ENCODE results near the gene ATP5PO.
A peak's percentile ranks its signal among the peaks of the same experiment; 100 is the strongest.

Gene ATP5PO

GRCh38 chr21:33916200-33916567, 580 bp upstream of the ATP5PO start:
- peak overlapping the region; percentile 96 for H3K4me3 ChIP-seq (ENCODE audit: low read length)
- no peak for TF ChIP-seq EZH2phosphoT487 (IDR thresholded peaks at IDR 0.05; ENCODE audit: borderline replicate concordance, low read length)
- no peak overlapping the region for H3K27ac ChIP-seq (ENCODE audit: low read depth, low read length)

GRCh38 chr21:33914188-33914587, 1.4 kb downstream of the ATP5PO start:
- Histone ChIP-seq H3K36me3 (ENCODE audit: control insufficient read depth, low read length) (peaks cover 59% of the 10 kb centered on the region), H3K9me2 (replicated peaks; ENCODE audit: control insufficient read depth, low read length) (no peaks in the 10 kb centered on the region), H4K20me1 (ENCODE audit: control insufficient read depth, insufficient read depth, low read depth, low read length) (no peaks in the 10 kb centered on the region), H3F3A (ENCODE audit: control insufficient read depth, insufficient read depth) (no peaks in the 10 kb centered on the region), H3K4me2 (ENCODE audit: low read length) (peak overlapping the region; percentile 54), H3K27me3 (ENCODE audit: control insufficient read depth, low read length) (no peaks in the 10 kb centered on the region), H3K4me1 (ENCODE audit: control insufficient read depth, low read length) (peaks cover 15% of the 10 kb centered on the region), H3K27ac (ENCODE audit: low read depth, low read length) (no peak overlapping the region), H3K4me3 (ENCODE audit: low read length) (peak overlapping the region; percentile 96), H3K9me3 (ENCODE audit: control insufficient read depth, insufficient read depth, low read length) (no peaks in the 10 kb centered on the region), H3K79me2 (ENCODE audit: control insufficient read depth, low read length) (peaks cover 43% of the 10 kb centered on the region)
- TF ChIP-seq EZH2phosphoT487 (IDR thresholded peaks at IDR 0.05; ENCODE audit: borderline replicate concordance, low read length) (no peak), CTCF (IDR thresholded peaks at IDR 0.05; ENCODE audit: low read depth, low read length, poor library complexity, severe bottlenecking) (no peak)

More at GRCh38 chr21:33916200-33916567, 580 bp upstream of the ATP5PO start:
- H3K4me2 ChIP-seq (ENCODE audit: low read length), result peak overlapping the region; percentile 54
- no peaks in the 10 kb centered on the region for H3F3A ChIP-seq (ENCODE audit: control insufficient read depth, insufficient read depth)
- H3K9me3 ChIP-seq (ENCODE audit: control insufficient read depth, insufficient read depth, low read length), result no peaks in the 10 kb centered on the region
- peaks cover 34% of the 10 kb centered on the region for H3K79me2 ChIP-seq (ENCODE audit: control insufficient read depth, low read length)
- peaks cover 15% of the 10 kb centered on the region for H3K4me1 ChIP-seq (ENCODE audit: control insufficient read depth, low read length)
- no peaks in the 10 kb centered on the region for H3K9me2 ChIP-seq (replicated peaks; ENCODE audit: control insufficient read depth, low read length)
- H4K20me1 ChIP-seq (ENCODE audit: control insufficient read depth, insufficient read depth, low read depth, low read length), result no peaks in the 10 kb centered on the region
- H3K27me3 ChIP-seq (ENCODE audit: control insufficient read depth, low read length), result no peaks in the 10 kb centered on the region
- H3K36me3 ChIP-seq (ENCODE audit: control insufficient read depth, low read length), result peaks cover 39% of the 10 kb centered on the region

- Histone ChIP-seq H3K4me3 (ENCODE audit: low read length) (no peak overlapping the region), H3F3A (ENCODE audit: control insufficient read depth, insufficient read depth) (no peaks in the 10 kb centered on the region), H3K27me3 (ENCODE audit: control insufficient read depth, low read length) (no peaks in the 10 kb centered on the region), H3K4me2 (ENCODE audit: low read length) (no peak overlapping the region), H3K27ac (ENCODE audit: low read depth, low read length) (no peak overlapping the region), H3K9me3 (ENCODE audit: control insufficient read depth, insufficient read depth, low read length) (no peaks in the 10 kb centered on the region), H3K4me1 (ENCODE audit: control insufficient read depth, low read length) (peaks cover 9% of the 10 kb centered on the region), H3K9me2 (replicated peaks; ENCODE audit: control insufficient read depth, low read length) (no peaks in the 10 kb centered on the region), H3K36me3 (ENCODE audit: control insufficient read depth, low read length) (peaks cover 97% of the 10 kb centered on the region), H3K79me2 (ENCODE audit: control insufficient read depth, low read length) (peaks cover 34% of the 10 kb centered on the region), H4K20me1 (ENCODE audit: control insufficient read depth, insufficient read depth, low read depth, low read length) (no peaks in the 10 kb centered on the region)
- TF ChIP-seq CTCF (IDR thresholded peaks at IDR 0.05; ENCODE audit: low read depth, low read length, poor library complexity, severe bottlenecking) (no peak), EZH2phosphoT487 (IDR thresholded peaks at IDR 0.05; ENCODE audit: borderline replicate concordance, low read length) (no peak)
These were observed 5.8 kb downstream of the ATP5PO start for GRCh38 chr21:33909756-33910155.

- TF ChIP-seq EZH2phosphoT487 (IDR thresholded peaks at IDR 0.05; ENCODE audit: borderline replicate concordance, low read length), result no peak
- no peak for TF ChIP-seq CTCF (IDR thresholded peaks at IDR 0.05; ENCODE audit: low read depth, low read length, poor library complexity, severe bottlenecking)
- H3F3A ChIP-seq (ENCODE audit: control insufficient read depth, insufficient read depth), result no peaks in the 10 kb centered on the region
- H3K79me2 ChIP-seq (ENCODE audit: control insufficient read depth, low read length), result peaks cover 24% of the 10 kb centered on the region
- peaks cover 99% of the 10 kb centered on the region for H3K36me3 ChIP-seq (ENCODE audit: control insufficient read depth, low read length)
- H3K9me2 ChIP-seq (replicated peaks; ENCODE audit: control insufficient read depth, low read length), result no peaks in the 10 kb centered on the region
- H3K27ac ChIP-seq (ENCODE audit: low read depth, low read length), result no peak overlapping the region
- no peaks in the 10 kb centered on the region for H3K27me3 ChIP-seq (ENCODE audit: control insufficient read depth, low read length)
- no peaks in the 10 kb centered on the region for H3K4me1 ChIP-seq (ENCODE audit: control insufficient read depth, low read length)
- H3K9me3 ChIP-seq (ENCODE audit: control insufficient read depth, insufficient read depth, low read length), result no peaks in the 10 kb centered on the region
- H3K4me2 ChIP-seq (ENCODE audit: low read length), result no peak overlapping the region
- no peak overlapping the region for H3K4me3 ChIP-seq (ENCODE audit: low read length)
- no peaks in the 10 kb centered on the region for H4K20me1 ChIP-seq (ENCODE audit: control insufficient read depth, insufficient read depth, low read depth, low read length)
These were observed 6.8 kb downstream of the ATP5PO start for GRCh38 chr21:33908760-33909159.

Data from DOHH2 (cell line).